ENCODE data around the gene KRR1. TPM values are rescaled to one million over a fixed set of nuclear protein-coding genes. Genes with fewer than 3 reads are reported as not detected.
"Not testable (repeated sequence)": the region's sequence is repeated elsewhere in the genome, so short reads cannot be mapped to it uniquely, and the experiment has no call there.

The KRR1 gene
- total and polyA plus RNA-seq, 4 donors: 3.8 to 42.5 (median 28.2) TPM

DNA sequence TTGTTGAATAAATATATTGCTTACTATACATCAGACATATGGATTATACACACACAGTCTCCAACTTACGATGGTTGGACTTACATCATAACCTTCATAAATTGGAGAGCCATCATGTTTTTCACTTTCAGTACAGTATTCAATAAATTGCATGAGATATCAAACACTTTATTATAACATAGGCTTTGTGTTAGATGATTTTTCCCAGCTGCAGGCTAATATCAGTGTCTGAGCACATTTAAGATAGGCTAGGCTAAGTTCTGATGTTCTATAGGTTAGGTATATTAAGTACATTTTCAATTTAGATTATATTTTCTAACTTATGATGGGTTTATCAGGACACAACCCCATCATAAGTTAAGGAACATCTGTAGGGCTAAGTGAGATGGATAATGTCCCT lies 17.9 kb upstream of the KRR1 start:
- intact Hi-C loops (cut with DNase I): no loop called here
- Histone ChIP-seq H3K36me3 (ENCODE audit: control insufficient read depth in 1 of 2, insufficient read depth in 2 of 2, low read length in 1 of 2) (no peaks in the 10 kb centered on the region), H3K9me3 (ENCODE audit: control insufficient read depth, low read length) (no peaks in the 10 kb centered on the region), H3K4me1 (ENCODE audit: control insufficient read depth in 1 of 2, insufficient read depth in 2 of 2, low read length in 2 of 2) (no peaks in the 10 kb centered on the region), H3K4me3 (ENCODE audit: low read length in 2 of 2) (no peak overlapping the region), H3K27me3 (ENCODE audit: control insufficient read depth in 1 of 2, insufficient read depth in 2 of 2, low read length in 1 of 2) (no peaks in the 10 kb centered on the region), H3K27ac (ENCODE audit: low read depth in 1 of 2, low read length in 2 of 2) (no peak overlapping the region)
- 90 to 97% methylated on average over 1 of the region's 1 CpG for WGBS, 2 donors
- DNase-seq: no peak
- ATAC-seq (ENCODE audit: low FRiP score): no peak

GRCh38 chr12:75528692-75529091 lies 17.3 kb upstream of the KRR1 start:
- DNase-seq: no peak
- H3K4me1 ChIP-seq (ENCODE audit: control insufficient read depth in 1 of 2, insufficient read depth in 2 of 2, low read length in 2 of 2): no peaks in the 10 kb centered on the region
- 75 to 80% methylated on average over 2 of the region's 2 CpGs for WGBS, 2 donors
- H3K36me3 ChIP-seq (ENCODE audit: control insufficient read depth in 1 of 2, insufficient read depth in 2 of 2, low read length in 1 of 2): no peaks in the 10 kb centered on the region
- no peaks in the 10 kb centered on the region for H3K9me3 ChIP-seq (ENCODE audit: control insufficient read depth, low read length)
- ATAC-seq (ENCODE audit: low FRiP score): no peak
- intact Hi-C loops (cut with DNase I): no loop called here
- no peaks in the 10 kb centered on the region for H3K27me3 ChIP-seq (ENCODE audit: control insufficient read depth in 1 of 2, insufficient read depth in 2 of 2, low read length in 1 of 2)
- H3K4me3 ChIP-seq (ENCODE audit: low read length in 2 of 2): no peak overlapping the region
- no peak overlapping the region for H3K27ac ChIP-seq (ENCODE audit: low read depth in 1 of 2, low read length in 2 of 2)

DNA sequence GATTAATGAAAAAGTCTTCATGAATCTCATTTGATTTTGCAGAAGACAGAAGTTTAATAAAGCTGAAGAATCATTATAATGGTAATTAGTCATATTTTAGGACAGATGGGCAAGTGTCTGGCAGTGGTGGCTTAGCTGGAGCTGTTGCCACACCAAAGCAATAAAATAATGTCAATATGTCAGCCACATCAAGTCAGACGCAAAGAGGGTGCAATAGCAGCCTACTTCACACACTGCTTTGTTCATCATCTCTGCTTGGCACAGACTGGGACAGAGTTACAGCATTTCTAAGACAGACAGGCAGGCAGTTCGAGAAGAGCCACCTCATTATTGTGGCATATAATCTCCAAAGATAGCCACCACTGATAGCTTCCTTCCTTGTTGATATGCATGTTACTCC lies 16.9 kb upstream of the KRR1 start:
- WGBS, 2 donors: 79 to 81% methylated on average over 2 of the region's 2 CpGs
- no peak for DNase-seq

GRCh38 chr12:75526655-75527511 lies 15.5 kb upstream of the KRR1 start:
- Histone ChIP-seq H3K27me3 (ENCODE audit: control insufficient read depth in 1 of 2, insufficient read depth in 2 of 2, low read length in 1 of 2) (no peaks in the 10 kb centered on the region), H3K27ac (ENCODE audit: low read depth in 1 of 2, low read length in 2 of 2) (no peak overlapping the region), H3K36me3 (ENCODE audit: control insufficient read depth in 1 of 2, insufficient read depth in 2 of 2, low read length in 1 of 2) (no peaks in the 10 kb centered on the region), H3K4me3 (ENCODE audit: low read length in 2 of 2) (no peak overlapping the region), H3K4me1 (ENCODE audit: control insufficient read depth in 1 of 2, insufficient read depth in 2 of 2, low read length in 2 of 2) (no peaks in the 10 kb centered on the region), H3K9me3 (ENCODE audit: control insufficient read depth, low read length) (no peaks in the 10 kb centered on the region)
- DNase-seq (no peak), ATAC-seq (ENCODE audit: low FRiP score) (no peak)
- 27 to 30% methylated on average over 4 of the region's 4 CpGs for WGBS, 2 donors
- intact Hi-C loops (cut with DNase I): loop anchor here (2.0 kb wide), 1 partner anchor 510 kb away; no protein-coding TSS in a partner anchor

More for the DNA sequence above, 16.9 kb upstream of the KRR1 start:
- H3K9me3 ChIP-seq (ENCODE audit: control insufficient read depth, low read length): no peaks in the 10 kb centered on the region
- H3K27me3 ChIP-seq (ENCODE audit: control insufficient read depth in 1 of 2, insufficient read depth in 2 of 2, low read length in 1 of 2): no peaks in the 10 kb centered on the region
- H3K4me1 ChIP-seq (ENCODE audit: control insufficient read depth in 1 of 2, insufficient read depth in 2 of 2, low read length in 2 of 2): no peaks in the 10 kb centered on the region
- H3K27ac ChIP-seq (ENCODE audit: low read depth in 1 of 2, low read length in 2 of 2): no peak overlapping the region
- H3K36me3 ChIP-seq (ENCODE audit: control insufficient read depth in 1 of 2, insufficient read depth in 2 of 2, low read length in 1 of 2): no peaks in the 10 kb centered on the region
- H3K4me3 ChIP-seq (ENCODE audit: low read length in 2 of 2): no peak overlapping the region
- intact Hi-C loops (cut with DNase I): no loop called here
- ATAC-seq (ENCODE audit: low FRiP score): no peak

DNA sequence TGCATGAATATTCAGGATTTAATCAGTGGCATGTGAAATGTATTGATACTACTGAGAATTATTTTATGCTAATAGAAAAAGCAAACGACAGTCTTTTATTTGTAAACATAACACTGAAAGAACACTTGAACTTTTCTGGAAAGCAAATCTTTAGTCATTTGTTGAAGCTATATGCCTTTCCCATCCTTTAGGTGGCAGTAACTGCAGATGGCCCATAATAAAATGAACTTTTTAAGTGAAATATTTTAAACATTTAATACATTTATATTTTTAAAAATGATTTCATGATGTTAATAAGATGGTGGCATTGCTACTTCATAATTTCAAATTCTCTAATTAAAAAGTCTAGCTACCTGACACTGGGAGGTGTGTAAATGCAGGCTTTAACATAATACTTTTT lies 13.9 kb upstream of the KRR1 start:
- H3K4me1 ChIP-seq (ENCODE audit: control insufficient read depth in 1 of 2, insufficient read depth in 2 of 2, low read length in 2 of 2): no peaks in the 10 kb centered on the region
- H3K36me3 ChIP-seq (ENCODE audit: control insufficient read depth in 1 of 2, insufficient read depth in 2 of 2, low read length in 1 of 2): no peaks in the 10 kb centered on the region
- H3K27ac ChIP-seq (ENCODE audit: low read depth in 1 of 2, low read length in 2 of 2): no peak overlapping the region
- ATAC-seq (ENCODE audit: low FRiP score): no peak
- WGBS, 2 donors: 26 to 35% methylated on average over 1 of the region's 1 CpG
- DNase-seq: no peak
- no peaks in the 10 kb centered on the region for H3K9me3 ChIP-seq (ENCODE audit: control insufficient read depth, low read length)
- intact Hi-C loops (cut with DNase I): no loop called here
- H3K4me3 ChIP-seq (ENCODE audit: low read length in 2 of 2): no peak overlapping the region
- no peaks in the 10 kb centered on the region for H3K27me3 ChIP-seq (ENCODE audit: control insufficient read depth in 1 of 2, insufficient read depth in 2 of 2, low read length in 1 of 2)

GRCh38 chr12:75522124-75522523 lies 10.7 kb upstream of the KRR1 start:
- H3K36me3 ChIP-seq (ENCODE audit: control insufficient read depth in 1 of 2, insufficient read depth in 2 of 2, low read length in 1 of 2); H3K27me3 ChIP-seq (ENCODE audit: control insufficient read depth in 1 of 2, insufficient read depth in 2 of 2, low read length in 1 of 2); H3K4me1 ChIP-seq (ENCODE audit: control insufficient read depth in 1 of 2, insufficient read depth in 2 of 2, low read length in 2 of 2); H3K9me3 ChIP-seq (ENCODE audit: control insufficient read depth, low read length); H3K4me3 ChIP-seq (ENCODE audit: low read length in 2 of 2); DNase-seq; H3K27ac ChIP-seq (ENCODE audit: low read depth in 1 of 2, low read length in 2 of 2); intact Hi-C loops (cut with DNase I); ATAC-seq (ENCODE audit: low FRiP score): not testable (repeated sequence)
- WGBS, 2 donors: 82 to 86% methylated on average over 5 of the region's 5 CpGs

DNA sequence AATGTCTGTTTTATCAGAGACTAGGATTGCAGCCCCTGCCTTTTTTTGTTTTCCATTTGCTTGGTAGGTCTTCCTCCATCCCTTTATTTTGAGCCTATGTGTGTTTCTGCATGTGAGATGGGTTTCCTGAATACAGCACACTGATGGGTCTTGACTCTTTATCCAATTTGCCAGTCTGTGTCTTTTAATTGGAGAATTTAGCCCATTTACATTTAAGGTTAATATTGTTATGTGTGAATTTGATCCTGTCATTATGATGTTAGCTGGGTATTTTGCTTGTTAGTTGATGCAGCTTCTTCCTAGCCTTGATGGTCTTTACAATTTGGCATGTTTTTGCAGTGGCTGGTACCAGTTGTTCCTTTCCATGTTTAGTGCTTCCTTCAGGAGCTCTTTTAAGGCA lies 9.8 kb upstream of the KRR1 start:
- H3K36me3 ChIP-seq (ENCODE audit: control insufficient read depth in 1 of 2, insufficient read depth in 2 of 2, low read length in 1 of 2); H3K9me3 ChIP-seq (ENCODE audit: control insufficient read depth, low read length); intact Hi-C loops (cut with DNase I): not testable (repeated sequence)

GRCh38 chr12:75509621-75510020 lies 1.8 kb downstream of the KRR1 start:
- no peaks in the 10 kb centered on the region for H3K36me3 ChIP-seq (ENCODE audit: control insufficient read depth in 1 of 2, insufficient read depth in 2 of 2, low read length in 1 of 2)
- no peak for ATAC-seq (ENCODE audit: low FRiP score)
- intact Hi-C loops (cut with DNase I): loop anchor here in 1 of 2 donors (5.0 kb wide), 2 partner anchors 177 to 523 kb away; partner anchors contain the start of genes CAPS2, GLIPR1L1 and PHLDA1

More for the DNA sequence above, 9.8 kb upstream of the KRR1 start:
- not testable (repeated sequence) for ATAC-seq (ENCODE audit: low FRiP score); H3K4me3 ChIP-seq (ENCODE audit: low read length in 2 of 2); DNase-seq; H3K27ac ChIP-seq (ENCODE audit: low read depth in 1 of 2, low read length in 2 of 2); H3K27me3 ChIP-seq (ENCODE audit: control insufficient read depth in 1 of 2, insufficient read depth in 2 of 2, low read length in 1 of 2); H3K4me1 ChIP-seq (ENCODE audit: control insufficient read depth in 1 of 2, insufficient read depth in 2 of 2, low read length in 2 of 2)

DNA sequence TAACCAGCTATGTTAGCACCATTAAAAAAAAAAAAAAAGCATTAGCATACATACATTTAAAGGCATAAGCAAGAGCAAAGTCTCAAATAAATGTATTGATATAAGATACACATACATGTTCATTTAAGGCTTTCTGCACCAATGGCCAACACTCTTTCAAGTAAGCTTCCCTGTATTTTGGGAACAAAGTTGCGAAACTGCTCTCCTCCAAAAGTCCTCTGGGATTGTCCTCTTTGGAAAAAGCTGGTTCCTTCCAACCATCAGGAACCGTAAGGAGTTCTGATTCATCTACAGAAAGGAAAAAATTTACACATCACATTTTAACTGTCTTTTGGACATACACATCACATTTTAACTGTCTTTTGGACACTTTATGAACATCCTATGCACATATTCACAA lies 3.2 kb downstream of the KRR1 start:
- WGBS, 2 donors: 52 to 53% methylated on average over 2 of the region's 2 CpGs
- DNase-seq (no peak), ATAC-seq (ENCODE audit: low FRiP score) (no peak)
- Histone ChIP-seq H3K27me3 (ENCODE audit: control insufficient read depth in 1 of 2, insufficient read depth in 2 of 2, low read length in 1 of 2) (no peaks in the 10 kb centered on the region), H3K9me3 (ENCODE audit: control insufficient read depth, low read length) (no peaks in the 10 kb centered on the region), H3K4me1 (ENCODE audit: control insufficient read depth in 1 of 2, insufficient read depth in 2 of 2, low read length in 2 of 2) (no peaks in the 10 kb centered on the region), H3K36me3 (ENCODE audit: control insufficient read depth in 1 of 2, insufficient read depth in 2 of 2, low read length in 1 of 2) (peaks cover 0 to 2% of the 10 kb centered on the region in 2 donors), H3K27ac (ENCODE audit: low read depth in 1 of 2, low read length in 2 of 2) (no peak overlapping the region), H3K4me3 (ENCODE audit: low read length in 2 of 2) (no peak overlapping the region)
- intact Hi-C loops (cut with DNase I): loop anchor here in 1 of 2 donors (5.0 kb wide), 1 partner anchor 176 kb away; the partner anchor contains the start of genes CAPS2 and GLIPR1L1

More at GRCh38 chr12:75509621-75510020, 1.8 kb downstream of the KRR1 start:
- Histone ChIP-seq H3K4me1 (ENCODE audit: control insufficient read depth in 1 of 2, insufficient read depth in 2 of 2, low read length in 2 of 2) (no peaks in the 10 kb centered on the region), H3K4me3 (ENCODE audit: low read length in 2 of 2) (no peak overlapping the region), H3K27ac (ENCODE audit: low read depth in 1 of 2, low read length in 2 of 2) (no peak overlapping the region), H3K9me3 (ENCODE audit: control insufficient read depth, low read length) (no peaks in the 10 kb centered on the region), H3K27me3 (ENCODE audit: control insufficient read depth in 1 of 2, insufficient read depth in 2 of 2, low read length in 1 of 2) (no peaks in the 10 kb centered on the region)
- 49 to 71% methylated on average over 4 of the region's 4 CpGs for WGBS, 2 donors
- DNase-seq: no peak

Data from aorta (tissue), 5 donors.